ENCODE data around the gene RGL3. TPM values are rescaled to one million over a fixed set of nuclear protein-coding genes. Genes with fewer than 3 reads are reported as not detected.

Gene RGL3
- total RNA-seq, 1 experiment from 2014 or later = 65.9 TPM

GRCh38 chr19:11420429-11421370 is 1.6 kb upstream of the RGL3 start:
- DNase-seq = peak; percentile 79
- no peak for TF ChIP-seq CTCF (conservative IDR thresholded peaks at IDR 0.05)
- peak overlapping the region; percentile 72 for H3K4me2 ChIP-seq (ENCODE audit: insufficient read depth, insufficient read length, low read length)

More at GRCh38 chr19:11420429-11421370, 1.6 kb upstream of the RGL3 start:
- Histone ChIP-seq H3K23ac (ENCODE audit: insufficient read length, low read depth, low read length) (no peak overlapping the region), H3K4me1 (ENCODE audit: insufficient read depth, low read length) (no peaks in the 10 kb centered on the region), H2BK12ac (ENCODE audit: insufficient read length, low read depth, low read length) (no peak overlapping the region), H3K23me2 (ENCODE audit: insufficient read length, low read depth, low read length, poor library complexity, severe bottlenecking) (peaks cover 32% of the 10 kb centered on the region), H4K8ac (replicated peaks; ENCODE audit: insufficient read length, low read depth, low read length) (no peak overlapping the region), H4K91ac (ENCODE audit: insufficient read length, low read depth, low read length) (no peak overlapping the region), H3K18ac (ENCODE audit: insufficient read length, low read depth, low read length) (no peak overlapping the region), H3K27me3 (ENCODE audit: insufficient read depth, low read length) (no peaks in the 10 kb centered on the region; the same call in 1 of the 2 replicates), H2AFZ (ENCODE audit: low read length) (no peak overlapping the region), H2BK5ac (ENCODE audit: insufficient read length, low read length) (no peak overlapping the region), H4K20me1 (ENCODE audit: control insufficient read depth, insufficient read depth, insufficient read length) (no peaks in the 10 kb centered on the region), H3T11ph (ENCODE audit: low read length) (no peak overlapping the region), H2BK20ac (ENCODE audit: low read depth, low read length, poor library complexity, severe bottlenecking) (no peak overlapping the region), H3K4ac (ENCODE audit: low read depth, low read length) (no peak overlapping the region), H2BK15ac (ENCODE audit: low read depth, low read length) (no peak overlapping the region), H3K9ac (ENCODE audit: extremely low read depth, insufficient read length, low read length) (no peak overlapping the region), H3K79me2 (ENCODE audit: insufficient read depth, low read length) (no peaks in the 10 kb centered on the region), H2AK5ac (ENCODE audit: insufficient read length, low read length) (no peak overlapping the region), H3K79me1 (ENCODE audit: insufficient read depth, low read depth, low read length, poor library complexity, severe bottlenecking) (no peaks in the 10 kb centered on the region), H4K5ac (ENCODE audit: insufficient read length, low read depth, low read length) (no peak overlapping the region), H3K9me3 (ENCODE audit: control insufficient read depth, low read depth, low read length) (no peaks in the 10 kb centered on the region), H3K56ac (ENCODE audit: insufficient read length, low read depth, low read length) (no peak overlapping the region), H2BK120ac (ENCODE audit: low read depth, low read length, poor library complexity, severe bottlenecking) (no peak overlapping the region), H3K14ac (ENCODE audit: insufficient read depth, low read length) (no peak overlapping the region), H3K27ac (ENCODE audit: insufficient read length, low read depth, low read length) (no peak overlapping the region)
- Mint-ChIP-seq H3K27ac (no peak overlapping the region), H3K9me3 (no peaks in the 10 kb centered on the region; a peak in 2 of 5 replicates), H3K4me3 (peak overlapping the region; percentile 69 to 92), H3K36me3 (ENCODE audit: insufficient read depth in 1 of 3, low read depth in 3 of 3) (peaks cover 0 to 7% (median 5%) of the 10 kb centered on the region in 3 experiments; a peak in 3 of 7 replicates), H3K4me1 (peaks cover 23 to 28% of the 10 kb centered on the region in 2 experiments), H3K27me3 (ENCODE audit: low read depth) (peaks cover 27% of the 10 kb centered on the region)
- no CpG with 5 or more reads among the region's 46 CpGs for WGBS (ENCODE audit: extremely low coverage, insufficient read length, low lambda C conversion rate)

Data from H9 (cell line).